Activated CD8-positive, alpha-beta T cell treated with anti-CD3 and anti-CD28 coated beads, Interleukin-2, amount 10 ng/mL, durations not matched to agents 7 days and 5 days (primary cell): ENCODE measurements around the gene NPNT. TPM values are rescaled to one million over a fixed set of nuclear protein-coding genes. Genes with fewer than 3 reads are reported as not detected.
"Not testable (repeated sequence)": the region's sequence is repeated elsewhere in the genome, so short reads cannot be mapped to it uniquely, and the experiment has no call there.

Source experiments
- ATAC-seq: fragments of 150-1000 bp; cut with Tn5 transposase; one replicate; pipeline ENCODE4 v1.10.0; 2021; ENCODE audit warnings: moderate library complexity
- CTCF ChIA-PET: fragments of 350-600 bp; sonication (Branson Sonifier 250); formaldehyde crosslinking; loops from one replicate; lab custom pipeline; 2021; ENCODE audit warnings: antibody characterized with exemption; lab: Charles Lee
- POLR2A ChIA-PET: fragments of 350-600 bp; sonication (Branson Sonifier 250); formaldehyde crosslinking; loops from one replicate; lab custom pipeline; 2021; ENCODE audit warnings: antibody characterized with exemption; lab: Charles Lee
- DNase-seq: peaks from one replicate; pipeline ENCODE4 v3.0.0-alpha.2; 2020
- H3K27ac Mint-ChIP-seq: one replicate; pipeline ENCODE4 v1.8.0; 2021; ENCODE audit warnings: mild to moderate bottlenecking, mixed read lengths
- H3K27me3 Mint-ChIP-seq: one replicate; pipeline ENCODE4 v1.8.0; 2021; ENCODE audit warnings: low read depth, mixed read lengths
- H3K36me3 Mint-ChIP-seq: one replicate; pipeline ENCODE4 v1.8.0; 2021; ENCODE audit warnings: low read depth, mixed read lengths
- H3K4me1 Mint-ChIP-seq: one replicate; pipeline ENCODE4 v1.8.0; 2021; ENCODE audit warnings: low read depth, mixed read lengths
- H3K4me3 Mint-ChIP-seq: one replicate; pipeline ENCODE4 v1.8.0; 2021; ENCODE audit warnings: mild to moderate bottlenecking, mixed read lengths
- H3K9me3 Mint-ChIP-seq: one replicate; pipeline ENCODE4 v1.8.0; 2022; ENCODE audit warnings: mixed read lengths; ENCODE audit not compliant: insufficient read depth
- total RNA-seq, 2 experiments: library from RNA; stranded (reverse); gene quantifications; one replicate each; pipeline ENCODE4 v1.2.3, GENCODE V29; 2021

NPNT gene
- total RNA-seq = not detected

GRCh38 chr4:105894660-105895582 is at the start of gene NPNT:
Gene NPNT (plus strand): TSS chr4:105895471. CDS start chr4:105895653, 182 bp downstream.
- no peaks in the 10 kb centered on the region for H3K36me3 Mint-ChIP-seq
- H3K27ac Mint-ChIP-seq = no peak within 1 kb of the TSS
- peaks cover 67% of the 10 kb centered on the region for H3K27me3 Mint-ChIP-seq
- ChIA-PET CTCF (no interaction called here), POLR2A (no interaction called here)
- peak; percentile 27 for ATAC-seq
- no peaks in the 10 kb centered on the region for H3K9me3 Mint-ChIP-seq
- DNase-seq = no peak
- H3K4me3 Mint-ChIP-seq = peak within 1 kb of the TSS; percentile 9
- peaks cover 5% of the 10 kb centered on the region for H3K4me1 Mint-ChIP-seq

GRCh38 chr4:105845559-105845958 is 49.7 kb upstream of the NPNT start:
- ChIA-PET POLR2A (no interaction called here), CTCF (no interaction called here)
- DNase-seq (no peak), ATAC-seq (no peak)
- no peaks in the 10 kb centered on the region for H3K27me3 Mint-ChIP-seq
- no peak overlapping the region for H3K27ac Mint-ChIP-seq
- H3K36me3 Mint-ChIP-seq = peaks cover 9% of the 10 kb centered on the region
- no peaks in the 10 kb centered on the region for H3K4me1 Mint-ChIP-seq
- no peaks in the 10 kb centered on the region for H3K9me3 Mint-ChIP-seq
- H3K4me3 Mint-ChIP-seq = no peak overlapping the region

GRCh38 chr4:105848359-105848758 is 46.9 kb upstream of the NPNT start:
- ATAC-seq, H3K9me3 Mint-ChIP-seq, POLR2A ChIA-PET, H3K27ac Mint-ChIP-seq, CTCF ChIA-PET, H3K4me1 Mint-ChIP-seq, H3K27me3 Mint-ChIP-seq, DNase-seq, H3K36me3 Mint-ChIP-seq, H3K4me3 Mint-ChIP-seq: not testable (repeated sequence)

- Mint-ChIP-seq H3K27ac (no peak overlapping the region), H3K4me3 (no peak overlapping the region), H3K9me3 (peaks cover 6% of the 10 kb centered on the region), H3K4me1 (no peaks in the 10 kb centered on the region), H3K36me3 (no peaks in the 10 kb centered on the region), H3K27me3 (no peaks in the 10 kb centered on the region)
- ATAC-seq = no peak
- no peak for DNase-seq
- ChIA-PET POLR2A (no interaction called here), CTCF (no interaction called here)
Measured at GRCh38 chr4:105851196-105851595, 44.1 kb upstream of the NPNT start.

GRCh38 chr4:105852230-105852629 is 43.0 kb upstream of the NPNT start:
- H3K36me3 Mint-ChIP-seq, DNase-seq, ATAC-seq, H3K4me3 Mint-ChIP-seq, H3K4me1 Mint-ChIP-seq, H3K27ac Mint-ChIP-seq, CTCF ChIA-PET, POLR2A ChIA-PET, H3K27me3 Mint-ChIP-seq: not testable (repeated sequence)
- peaks cover 10% of the 10 kb centered on the region for H3K9me3 Mint-ChIP-seq

GRCh38 chr4:105858466-105859040 is 36.7 kb upstream of the NPNT start:
- ChIA-PET CTCF (no interaction called here), POLR2A (no interaction called here)
- Mint-ChIP-seq H3K4me3 (no peak overlapping the region), H3K9me3 (peaks cover 20% of the 10 kb centered on the region), H3K4me1 (no peaks in the 10 kb centered on the region), H3K36me3 (no peaks in the 10 kb centered on the region), H3K27me3 (no peaks in the 10 kb centered on the region), H3K27ac (no peak overlapping the region)
- DNase-seq (no peak), ATAC-seq (no peak)

GRCh38 chr4:105859233-105859632 is 36.0 kb upstream of the NPNT start:
- Mint-ChIP-seq H3K4me3 (no peak overlapping the region), H3K27ac (no peak overlapping the region), H3K27me3 (no peaks in the 10 kb centered on the region), H3K4me1 (no peaks in the 10 kb centered on the region), H3K9me3 (peaks cover 20% of the 10 kb centered on the region), H3K36me3 (no peaks in the 10 kb centered on the region)
- CTCF ChIA-PET = no interaction called here
- ATAC-seq (no peak), DNase-seq (no peak)
- POLR2A ChIA-PET = no interaction called here

- Mint-ChIP-seq H3K27ac (no peak overlapping the region), H3K27me3 (peaks cover 5% of the 10 kb centered on the region), H3K4me1 (no peaks in the 10 kb centered on the region), H3K9me3 (no peaks in the 10 kb centered on the region), H3K36me3 (no peaks in the 10 kb centered on the region), H3K4me3 (no peak overlapping the region)
- ChIA-PET POLR2A (no interaction called here), CTCF (no interaction called here)
- DNase-seq (no peak), ATAC-seq (no peak)
Measured at GRCh38 chr4:105870963-105871362, 24.3 kb upstream of the NPNT start.

- ChIA-PET CTCF (no interaction called here), POLR2A (no interaction called here)
- Mint-ChIP-seq H3K36me3 (no peaks in the 10 kb centered on the region), H3K4me3 (no peak overlapping the region), H3K27me3 (peaks cover 5% of the 10 kb centered on the region), H3K4me1 (no peaks in the 10 kb centered on the region), H3K27ac (no peak overlapping the region), H3K9me3 (no peaks in the 10 kb centered on the region)
- DNase-seq (no peak), ATAC-seq (no peak)
Measured at GRCh38 chr4:105871997-105872396, 23.3 kb upstream of the NPNT start.

- H3K4me1 Mint-ChIP-seq = no peaks in the 10 kb centered on the region
- POLR2A ChIA-PET = interaction anchor here (0.6 kb wide), 1 partner anchor 273 kb away, joined by 3 read pairs; no protein-coding TSS in a partner anchor
- H3K27me3 Mint-ChIP-seq = peaks cover 8% of the 10 kb centered on the region
- no peaks in the 10 kb centered on the region for H3K36me3 Mint-ChIP-seq
- DNase-seq (no peak), ATAC-seq (no peak)
- no peak overlapping the region for H3K4me3 Mint-ChIP-seq
- H3K27ac Mint-ChIP-seq = no peak overlapping the region
- CTCF ChIA-PET = no interaction called here
- H3K9me3 Mint-ChIP-seq = no peaks in the 10 kb centered on the region
Measured at GRCh38 chr4:105875233-105875632, 20.0 kb upstream of the NPNT start.

GRCh38 chr4:105878668-105879067 is 16.6 kb upstream of the NPNT start:
- H3K27ac Mint-ChIP-seq = no peak overlapping the region
- no peak for ATAC-seq

GRCh38 chr4:105887508-105887907 is 7.8 kb upstream of the NPNT start:
- Mint-ChIP-seq H3K36me3 (no peaks in the 10 kb centered on the region), H3K4me3 (no peak overlapping the region), H3K27ac (no peak overlapping the region), H3K4me1 (no peaks in the 10 kb centered on the region), H3K9me3 (no peaks in the 10 kb centered on the region), H3K27me3 (peaks cover 18% of the 10 kb centered on the region)
- ChIA-PET CTCF (no interaction called here), POLR2A (no interaction called here)
- ATAC-seq = no peak
- no peak for DNase-seq

More at GRCh38 chr4:105878668-105879067, 16.6 kb upstream of the NPNT start:
- no peak for DNase-seq
- Mint-ChIP-seq H3K9me3 (no peaks in the 10 kb centered on the region), H3K4me3 (no peak overlapping the region), H3K27me3 (peaks cover 10% of the 10 kb centered on the region), H3K4me1 (no peaks in the 10 kb centered on the region), H3K36me3 (no peaks in the 10 kb centered on the region)
- CTCF ChIA-PET = no interaction called here
- POLR2A ChIA-PET = no interaction called here
